ENCODE results near the gene LMOD3. TPM values are rescaled to one million over a fixed set of nuclear protein-coding genes. Genes with fewer than 3 reads are reported as not detected.

Gene LMOD3
- total RNA-seq, 1 experiment from 2014 or later = not detected

DNA sequence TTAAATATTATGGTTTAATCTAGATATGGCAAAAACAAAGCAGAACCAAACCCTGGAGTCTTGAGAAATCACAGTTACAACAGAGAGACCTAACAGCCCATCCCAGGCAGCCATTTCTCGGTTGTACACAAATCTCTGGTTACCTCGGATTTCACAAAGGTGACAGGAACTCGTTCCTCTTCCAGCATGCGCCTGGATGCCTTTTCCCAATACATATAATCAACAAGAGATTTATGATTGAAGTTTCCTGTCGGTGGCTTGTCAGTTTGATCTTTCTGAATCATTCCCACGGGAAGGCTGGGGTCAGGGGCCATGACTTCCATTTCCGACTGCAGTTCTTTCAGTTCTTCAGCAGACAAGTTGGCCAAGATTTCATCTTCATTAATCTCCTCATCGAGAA lies 445 bp downstream of the LMOD3 start:
- DNase-seq (ENCODE audit: low read depth) = no peak

DNA sequence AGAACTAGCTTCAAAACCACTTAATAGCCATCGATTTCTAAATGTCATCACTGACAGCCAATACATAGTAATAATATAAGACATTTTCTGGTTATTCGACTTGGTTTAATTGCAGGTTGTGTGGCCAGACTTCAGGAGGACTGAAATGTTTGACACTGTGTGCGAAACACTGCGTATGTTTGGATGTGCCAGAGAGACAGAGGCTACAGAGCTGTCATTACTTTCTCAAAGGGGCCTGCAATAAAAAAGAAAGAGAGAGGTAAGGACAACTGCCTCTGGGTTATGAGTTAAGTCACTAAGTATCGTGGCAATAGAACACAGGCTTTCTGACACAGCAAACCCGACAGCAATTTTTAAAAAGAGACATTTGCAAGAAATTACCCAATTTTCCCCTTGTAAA lies 882 bp downstream of the LMOD3 start:
- no peak for DNase-seq (ENCODE audit: low read depth)

GRCh38 chr3:69120879-69121464 lies 1.4 kb downstream of the LMOD3 start:
- peak; percentile 60 for DNase-seq (ENCODE audit: low read depth)

DNA sequence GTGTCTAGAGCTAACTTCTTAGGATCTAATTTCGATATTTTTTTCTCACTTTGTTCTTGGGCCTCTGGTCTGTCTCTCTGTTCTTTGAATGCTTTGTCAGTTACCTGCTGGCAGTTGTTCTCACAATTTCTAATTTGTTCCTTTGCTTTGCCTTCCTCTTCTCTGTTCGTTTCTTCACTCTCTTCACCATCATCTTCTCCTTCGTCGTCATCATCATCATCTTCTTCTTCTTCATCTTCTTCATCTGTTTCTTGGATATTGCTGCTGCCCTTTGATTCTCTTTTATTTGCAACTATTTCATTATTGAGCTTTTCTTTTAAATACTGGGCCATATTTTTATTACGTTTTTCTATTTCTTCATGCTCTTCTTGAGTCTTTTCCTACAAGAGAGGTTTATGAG lies 2.7 kb downstream of the LMOD3 start:
- DNase-seq (ENCODE audit: low read depth) = no peak

- no peak for DNase-seq (ENCODE audit: low read depth)
Observed at GRCh38 chr3:69119138-69119537, 3.3 kb downstream of the LMOD3 start.

DNA sequence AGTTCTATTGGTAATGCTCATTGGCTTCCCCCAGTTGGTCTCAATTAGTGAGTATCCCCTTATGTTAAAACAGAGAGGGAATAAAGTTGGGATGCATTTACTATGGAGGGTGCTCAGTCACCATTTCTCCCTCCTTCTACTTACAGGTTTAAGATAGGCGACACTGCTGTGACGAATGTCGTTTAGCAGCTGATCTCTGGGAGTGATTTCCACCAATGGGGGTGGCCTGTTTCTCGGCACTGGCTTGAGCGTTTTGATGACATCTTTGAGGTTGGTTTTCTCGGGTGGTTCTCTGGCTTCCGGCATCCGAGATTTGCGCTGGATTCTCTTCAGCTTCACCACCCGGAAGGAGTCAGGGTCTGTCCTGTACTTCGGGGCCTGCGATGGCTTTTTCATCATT lies 3.8 kb downstream of the LMOD3 start:
- no peak for DNase-seq (ENCODE audit: low read depth)

GRCh38 chr3:69116897-69117296 lies 5.5 kb downstream of the LMOD3 start:
- DNase-seq (ENCODE audit: low read depth) = no peak

GRCh38 chr3:69116162-69116561 lies 6.2 kb downstream of the LMOD3 start:
- DNase-seq (ENCODE audit: low read depth) = no peak

- peak; percentile 20 for DNase-seq (ENCODE audit: low read depth)
Observed at GRCh38 chr3:69115731-69116130, 6.7 kb downstream of the LMOD3 start.

- peak; percentile 8 for DNase-seq (ENCODE audit: low read depth)
Observed at GRCh38 chr3:69113536-69113935, 8.9 kb downstream of the LMOD3 start.

GRCh38 chr3:69110941-69111546 lies 11.4 kb downstream of the LMOD3 start:
- DNase-seq (ENCODE audit: low read depth) = no peak

DNA sequence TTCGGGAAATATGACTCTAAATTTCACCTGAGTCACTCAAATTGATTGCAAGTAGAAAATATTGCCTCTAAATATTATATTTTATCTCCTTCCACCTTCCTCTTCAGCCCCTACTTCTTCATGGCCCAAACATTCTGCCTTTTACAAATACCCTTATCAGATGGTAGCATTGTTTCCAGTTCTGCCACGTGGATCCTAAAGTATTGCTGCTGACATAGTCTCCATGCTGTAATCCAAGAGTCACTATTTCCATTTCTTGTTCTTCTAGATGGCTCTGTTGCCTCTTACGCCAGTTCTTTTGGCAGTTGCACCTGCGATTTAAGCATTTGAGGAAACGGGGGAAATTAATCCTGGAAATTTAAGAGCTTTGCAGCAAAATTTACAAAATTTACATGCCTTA lies 13.6 kb downstream of the LMOD3 start:
- DNase-seq (ENCODE audit: low read depth) = no peak

DNA sequence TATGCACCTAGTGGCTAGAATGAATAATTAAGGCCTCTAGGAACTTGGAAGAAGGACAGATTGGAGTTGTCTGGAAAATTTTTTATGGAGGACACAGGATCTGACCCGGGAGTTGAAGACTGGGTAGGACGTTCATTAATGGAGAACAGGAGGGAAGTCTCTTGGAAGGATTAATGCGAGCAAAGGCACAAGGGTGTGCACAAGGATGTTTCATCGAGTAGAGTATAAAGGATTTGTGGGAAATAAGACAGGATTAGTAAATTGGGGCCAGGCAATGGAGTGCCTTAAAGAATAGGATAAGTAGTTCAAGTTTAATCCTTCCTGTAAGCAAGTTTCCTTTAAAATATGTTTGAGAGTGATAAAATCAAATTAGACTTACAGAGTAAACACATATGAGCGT lies 14.6 kb downstream of the LMOD3 start:
- DNase-seq (ENCODE audit: low read depth) = no peak

- no peak for DNase-seq (ENCODE audit: low read depth)
Observed at GRCh38 chr3:69105320-69105719, 17.1 kb downstream of the LMOD3 start.

- no peak for DNase-seq (ENCODE audit: low read depth)
Observed at GRCh38 chr3:69104586-69104985, 17.8 kb downstream of the LMOD3 start.

DNA sequence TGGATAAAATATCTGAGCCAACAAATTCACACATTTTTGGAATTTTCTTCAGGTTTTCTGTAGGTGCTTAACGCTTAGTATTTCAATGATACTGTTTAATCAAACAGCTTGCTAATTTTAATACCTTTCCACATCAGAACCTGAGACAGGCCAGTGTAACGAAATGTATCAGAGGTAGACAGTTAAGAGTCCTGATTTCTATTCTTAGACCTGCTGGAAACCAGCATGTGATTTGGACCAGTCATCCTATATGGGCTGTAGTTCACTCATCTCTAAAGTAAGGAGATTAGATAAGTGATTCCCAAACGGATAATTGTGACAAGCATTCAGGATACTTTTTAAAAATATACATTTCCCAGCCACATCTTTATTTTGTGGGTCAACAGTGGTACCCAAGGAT lies 19.3 kb downstream of the LMOD3 start:
- DNase-seq (ENCODE audit: low read depth) = no peak

GRCh38 chr3:69102384-69102783 lies 20.0 kb downstream of the LMOD3 start:
- DNase-seq (ENCODE audit: low read depth) = no peak

- DNase-seq (ENCODE audit: low read depth) = no peak
Observed at GRCh38 chr3:69099576-69099975, 22.8 kb downstream of the LMOD3 start.

GRCh38 chr3:69097407-69098086 lies 24.8 kb downstream of the LMOD3 start:
- DNase-seq (ENCODE audit: low read depth) = peak; percentile 42

DNA sequence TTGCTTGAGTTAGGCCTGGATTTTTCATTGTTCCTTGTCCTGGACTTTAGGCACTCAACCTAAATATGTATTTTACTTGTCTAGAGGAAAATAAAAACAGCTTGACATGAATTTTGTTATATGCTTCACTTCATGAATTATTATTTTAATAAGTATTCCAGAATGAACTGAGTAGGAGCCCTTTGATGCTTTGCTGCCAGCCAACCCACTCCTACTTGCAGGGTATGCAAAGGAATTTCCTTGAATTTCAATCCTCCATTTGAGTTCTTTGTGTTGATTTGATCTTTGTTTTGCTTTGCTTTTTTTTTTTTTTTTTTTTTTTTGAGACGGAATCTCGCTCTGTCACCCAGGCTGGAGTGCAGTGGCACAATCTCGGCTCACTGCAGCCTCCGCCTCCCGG lies 26.1 kb downstream of the LMOD3 start:
- DNase-seq (ENCODE audit: low read depth) = no peak

- peak; percentile 8 for DNase-seq (ENCODE audit: low read depth)
Observed at GRCh38 chr3:69095636-69096035, 26.8 kb downstream of the LMOD3 start.

- DNase-seq (ENCODE audit: low read depth) = peak; percentile 66
Observed at GRCh38 chr3:69094467-69095205, 27.8 kb downstream of the LMOD3 start.

DNA sequence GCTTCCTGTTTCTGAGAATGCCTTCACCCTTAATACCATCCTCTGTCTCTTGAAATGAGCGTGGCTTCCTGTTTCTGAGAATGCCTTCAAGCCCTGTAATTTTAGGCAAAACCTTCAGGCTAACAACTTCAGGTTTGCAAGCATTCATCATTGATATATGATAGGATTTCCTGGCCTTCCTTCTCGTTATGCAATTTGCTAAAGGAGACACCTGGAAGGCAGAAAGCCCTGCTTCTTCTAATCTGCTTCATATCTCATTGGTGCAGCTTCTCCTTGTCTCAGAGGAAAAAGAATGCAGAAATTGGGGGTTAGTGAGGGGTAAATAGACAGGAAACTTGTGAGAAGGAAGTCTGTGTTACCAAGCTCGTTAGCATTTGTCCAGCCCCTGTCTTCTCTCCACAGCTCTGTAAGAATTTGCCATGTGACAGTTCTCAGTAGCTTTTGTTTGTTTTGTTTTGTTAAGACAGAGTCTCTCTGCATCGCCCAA lies 30.3 kb downstream of the LMOD3 start:
- peak; percentile 21 for DNase-seq (ENCODE audit: low read depth)

Measured in M059J (cell line).